ENCODE results near the gene RPL13. TPM values are rescaled to one million over a fixed set of nuclear protein-coding genes. Genes with fewer than 3 reads are reported as not detected.
"Not testable (repeated sequence)": the region's sequence is repeated elsewhere in the genome, so short reads cannot be mapped to it uniquely, and the experiment has no call there.

RPL13 gene
- total RNA-seq, 2 experiments from 2014 or later: 2,814 to 2,845 TPM

GRCh38 chr16:89564476-89565255 is 4.2 kb downstream of the RPL13 start:
- H3K4me1 Mint-ChIP-seq: peaks cover 41% of the 10 kb centered on the region
- peak overlapping the region; percentile 93 for H3K27ac Mint-ChIP-seq
- peaks cover 43% of the 10 kb centered on the region for H3K36me3 Mint-ChIP-seq
- H3K27me3 Mint-ChIP-seq: no peaks in the 10 kb centered on the region
- peak overlapping the region; percentile 97 for H3K4me3 Mint-ChIP-seq
- no peaks in the 10 kb centered on the region for H3K9me3 Mint-ChIP-seq
- no peak for DNase-seq

GRCh38 chr16:89565256-89565505 is 4.7 kb downstream of the RPL13 start:
- Mint-ChIP-seq H3K27ac (peak overlapping the region; percentile 93), H3K27me3 (no peaks in the 10 kb centered on the region), H3K4me1 (peaks cover 40% of the 10 kb centered on the region), H3K4me3 (peak overlapping the region; percentile 97), H3K36me3 (peaks cover 39% of the 10 kb centered on the region), H3K9me3 (no peaks in the 10 kb centered on the region)
- DNase-seq: no peak

GRCh38 chr16:89565506-89566372 is 5.3 kb downstream of the RPL13 start:
- no peaks in the 10 kb centered on the region for H3K27me3 Mint-ChIP-seq
- peak; percentile 69 for DNase-seq
- no peaks in the 10 kb centered on the region for H3K9me3 Mint-ChIP-seq
- H3K36me3 Mint-ChIP-seq: peaks cover 39% of the 10 kb centered on the region
- peak overlapping the region; percentile 97 for H3K4me3 Mint-ChIP-seq
- peaks cover 40% of the 10 kb centered on the region for H3K4me1 Mint-ChIP-seq
- H3K27ac Mint-ChIP-seq: peak overlapping the region; percentile 93

GRCh38 chr16:89567656-89568594 is 7.4 kb downstream of the RPL13 start:
- Mint-ChIP-seq H3K27ac (no peak overlapping the region), H3K9me3 (no peaks in the 10 kb centered on the region), H3K4me1 (peaks cover 34% of the 10 kb centered on the region), H3K27me3 (peaks cover 12% of the 10 kb centered on the region), H3K4me3 (no peak overlapping the region), H3K36me3 (peaks cover 21% of the 10 kb centered on the region)
- no peak for DNase-seq

GRCh38 chr16:89569506-89570341 is 9.2 kb downstream of the RPL13 start:
- Mint-ChIP-seq H3K27ac (no peak overlapping the region), H3K4me3 (no peak overlapping the region)

GRCh38 chr16:89570342-89570923 is 10.0 kb downstream of the RPL13 start:
- Mint-ChIP-seq H3K9me3 (no peaks in the 10 kb centered on the region), H3K36me3 (no peaks in the 10 kb centered on the region), H3K4me3 (no peak overlapping the region), H3K27ac (no peak overlapping the region), H3K27me3 (peaks cover 24% of the 10 kb centered on the region), H3K4me1 (peaks cover 12% of the 10 kb centered on the region)
- no peak for DNase-seq

More at GRCh38 chr16:89569506-89570341, 9.2 kb downstream of the RPL13 start:
- Mint-ChIP-seq H3K4me1 (peaks cover 18% of the 10 kb centered on the region), H3K36me3 (peaks cover 3% of the 10 kb centered on the region), H3K27me3 (peaks cover 24% of the 10 kb centered on the region), H3K9me3 (no peaks in the 10 kb centered on the region)
- no peak for DNase-seq

- H3K4me1 Mint-ChIP-seq: not testable (repeated sequence)
Observed at GRCh38 chr16:89570983-89571598, 10.6 kb downstream of the RPL13 start.

GRCh38 chr16:89571636-89572035 is 11.2 kb downstream of the RPL13 start:
- H3K9me3 Mint-ChIP-seq: no peaks in the 10 kb centered on the region
- H3K36me3 Mint-ChIP-seq: no peaks in the 10 kb centered on the region
- no peak for DNase-seq
- H3K4me1 Mint-ChIP-seq: peaks cover 6% of the 10 kb centered on the region
- peaks cover 24% of the 10 kb centered on the region for H3K27me3 Mint-ChIP-seq
- H3K4me3 Mint-ChIP-seq: no peak overlapping the region
- H3K27ac Mint-ChIP-seq: no peak overlapping the region

More at GRCh38 chr16:89570983-89571598, 10.6 kb downstream of the RPL13 start:
- H3K9me3 Mint-ChIP-seq, H3K4me3 Mint-ChIP-seq, DNase-seq, H3K27ac Mint-ChIP-seq, H3K36me3 Mint-ChIP-seq: not testable (repeated sequence)
- peaks cover 24% of the 10 kb centered on the region for H3K27me3 Mint-ChIP-seq

GRCh38 chr16:89572073-89572484 is 11.6 kb downstream of the RPL13 start:
- DNase-seq: no peak
- H3K27ac Mint-ChIP-seq: no peak overlapping the region
- no peak overlapping the region for H3K4me3 Mint-ChIP-seq
- H3K27me3 Mint-ChIP-seq: peaks cover 25% of the 10 kb centered on the region
- H3K36me3 Mint-ChIP-seq: no peaks in the 10 kb centered on the region
- peaks cover 6% of the 10 kb centered on the region for H3K4me1 Mint-ChIP-seq
- no peaks in the 10 kb centered on the region for H3K9me3 Mint-ChIP-seq

GRCh38 chr16:89572485-89573205 is 12.2 kb downstream of the RPL13 start:
- Mint-ChIP-seq H3K4me3 (no peak overlapping the region), H3K27me3 (peaks cover 29% of the 10 kb centered on the region), H3K4me1 (peaks cover 8% of the 10 kb centered on the region), H3K27ac (no peak overlapping the region), H3K36me3 (no peaks in the 10 kb centered on the region), H3K9me3 (no peaks in the 10 kb centered on the region)
- DNase-seq: no peak

- Mint-ChIP-seq H3K4me3 (no peak overlapping the region), H3K27ac (no peak overlapping the region), H3K4me1 (peaks cover 8% of the 10 kb centered on the region)
Observed at GRCh38 chr16:89573826-89574680, 13.6 kb downstream of the RPL13 start.

GRCh38 chr16:89574681-89575246 is 14.3 kb downstream of the RPL13 start:
- H3K27me3 Mint-ChIP-seq: peaks cover 33% of the 10 kb centered on the region
- no peaks in the 10 kb centered on the region for H3K36me3 Mint-ChIP-seq
- H3K4me3 Mint-ChIP-seq: peak overlapping the region; percentile 50
- peak; percentile 81 for DNase-seq
- H3K27ac Mint-ChIP-seq: no peak overlapping the region
- H3K9me3 Mint-ChIP-seq: no peaks in the 10 kb centered on the region
- peaks cover 8% of the 10 kb centered on the region for H3K4me1 Mint-ChIP-seq

More at GRCh38 chr16:89573826-89574680, 13.6 kb downstream of the RPL13 start:
- Mint-ChIP-seq H3K27me3 (peaks cover 33% of the 10 kb centered on the region), H3K36me3 (no peaks in the 10 kb centered on the region), H3K9me3 (no peaks in the 10 kb centered on the region)
- no peak for DNase-seq
